ENCODE results near the gene ADGRD2. TPM values are rescaled to one million over a fixed set of nuclear protein-coding genes. Genes with fewer than 3 reads are reported as not detected.

The ADGRD2 gene
- total RNA-seq, 1 experiment from 2014 or later: not detected

DNA sequence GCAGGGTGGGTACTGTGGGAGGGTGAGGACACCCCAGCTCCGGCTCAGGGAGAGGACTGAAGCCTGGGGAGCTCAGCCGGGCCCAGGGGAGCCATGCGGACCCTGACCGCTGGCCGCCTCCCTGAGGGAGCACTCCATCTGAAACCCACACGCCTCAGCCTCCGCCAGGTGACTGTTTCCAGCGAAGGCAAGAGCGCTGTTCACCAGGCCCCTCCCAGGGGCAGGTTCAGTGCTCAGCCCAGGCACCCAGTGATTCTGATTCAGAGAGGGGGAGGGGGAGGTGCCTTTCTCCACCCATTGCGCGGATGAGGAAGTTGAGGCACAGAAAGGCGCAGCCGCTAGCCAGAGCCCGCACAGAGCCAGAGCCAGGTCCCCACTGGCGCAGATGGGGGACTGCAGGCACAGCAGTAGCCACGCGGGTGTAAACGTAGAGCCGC lies 27.0 kb downstream of the ADGRD2 start:
- Histone ChIP-seq H3K4me1 (ENCODE audit: insufficient read depth, low read length) (no peaks in the 10 kb centered on the region), H3F3A (ENCODE audit: low read length, unreplicated experiment) (no peaks in the 10 kb centered on the region), H3K27ac (ENCODE audit: low read length) (no peak overlapping the region), H3K27me3 (ENCODE audit: low read length) (no peaks in the 10 kb centered on the region), H2AFZ (ENCODE audit: low read length) (no peak overlapping the region), H3K4me2 (ENCODE audit: low read length) (no peak overlapping the region), H3K79me2 (ENCODE audit: low read length) (no peaks in the 10 kb centered on the region), H4K20me1 (ENCODE audit: low read length) (no peaks in the 10 kb centered on the region), H3K9me3 (ENCODE audit: low read length) (no peaks in the 10 kb centered on the region), H3K9ac (ENCODE audit: low read length) (no peak overlapping the region), H3K4me3 (ENCODE audit: low read length) (no peak overlapping the region), H3K36me3 (ENCODE audit: low read depth, low read length) (no peaks in the 10 kb centered on the region), H3K9me2 (replicated peaks; ENCODE audit: low read length) (no peaks in the 10 kb centered on the region)
- ChIA-PET CTCF (no interaction called here), POLR2A (ENCODE audit: unreplicated experiment) (no interaction called here)
- TF ChIP-seq, protein P1, sequence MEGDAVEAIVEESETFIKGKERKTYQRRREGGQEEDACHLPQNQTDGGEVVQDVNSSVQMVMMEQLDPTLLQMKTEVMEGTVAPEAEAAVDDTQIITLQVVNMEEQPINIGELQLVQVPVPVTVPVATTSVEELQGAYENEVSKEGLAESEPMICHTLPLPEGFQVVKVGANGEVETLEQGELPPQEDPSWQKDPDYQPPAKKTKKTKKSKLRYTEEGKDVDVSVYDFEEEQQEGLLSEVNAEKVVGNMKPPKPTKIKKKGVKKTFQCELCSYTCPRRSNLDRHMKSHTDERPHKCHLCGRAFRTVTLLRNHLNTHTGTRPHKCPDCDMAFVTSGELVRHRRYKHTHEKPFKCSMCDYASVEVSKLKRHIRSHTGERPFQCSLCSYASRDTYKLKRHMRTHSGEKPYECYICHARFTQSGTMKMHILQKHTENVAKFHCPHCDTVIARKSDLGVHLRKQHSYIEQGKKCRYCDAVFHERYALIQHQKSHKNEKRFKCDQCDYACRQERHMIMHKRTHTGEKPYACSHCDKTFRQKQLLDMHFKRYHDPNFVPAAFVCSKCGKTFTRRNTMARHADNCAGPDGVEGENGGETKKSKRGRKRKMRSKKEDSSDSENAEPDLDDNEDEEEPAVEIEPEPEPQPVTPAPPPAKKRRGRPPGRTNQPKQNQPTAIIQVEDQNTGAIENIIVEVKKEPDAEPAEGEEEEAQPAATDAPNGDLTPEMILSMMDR (conservative IDR thresholded peaks at IDR 0.05; ENCODE audit: low read depth, low read length): no peak
- TF ChIP-seq EZH2phosphoT487 (IDR thresholded peaks at IDR 0.05; ENCODE audit: borderline replicate concordance, low read length) (no peak), EZH2 (IDR thresholded peaks at IDR 0.05; ENCODE audit: low read length, unreplicated experiment) (no peak)
- ATAC-seq (no peak), DNase-seq (no peak)
- intact Hi-C loops (cut with micrococcal nuclease): no loop called here
- no TSS peak for BruUV-seq (replicated peaks)

DNA sequence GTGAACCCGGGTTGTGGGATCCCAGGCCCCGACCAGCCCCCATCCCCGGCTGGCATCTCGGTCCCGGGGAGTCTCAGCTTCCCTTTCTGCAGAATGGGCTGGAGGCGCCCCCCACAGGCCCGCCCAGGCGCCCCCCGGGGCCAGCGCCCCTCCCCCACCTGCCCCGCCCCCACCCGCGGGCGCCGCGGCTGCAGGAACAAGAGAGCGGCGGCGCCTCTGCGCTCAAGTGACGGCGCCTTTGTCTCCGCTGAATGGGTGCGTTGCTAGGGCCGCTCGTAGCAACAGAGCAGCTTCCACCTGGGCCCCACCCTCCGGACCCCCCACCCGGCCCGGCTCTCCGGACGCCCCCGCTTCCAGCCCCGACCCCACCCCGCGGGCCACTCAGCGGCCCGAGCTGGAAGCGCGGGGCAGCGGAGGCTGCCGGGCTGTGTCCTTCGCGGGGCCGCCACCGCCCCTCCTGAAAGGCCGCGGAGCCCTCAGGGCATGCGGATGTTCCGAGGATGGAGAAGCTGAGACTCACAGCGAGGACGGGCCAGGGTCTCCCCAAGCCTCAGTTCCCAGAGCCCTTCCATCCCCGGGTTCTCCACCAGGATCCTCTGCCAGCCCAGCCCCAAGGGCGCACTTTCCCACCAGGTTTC lies 27.5 kb downstream of the ADGRD2 start:
- DNase-seq (no peak), ATAC-seq (no peak)
- intact Hi-C loops (cut with micrococcal nuclease): no loop called here
- H3K4me3 ChIP-seq (ENCODE audit: low read length): no peak overlapping the region
- H3K9me2 ChIP-seq (replicated peaks; ENCODE audit: low read length): no peaks in the 10 kb centered on the region
- H3K4me2 ChIP-seq (ENCODE audit: low read length): no peak overlapping the region
- no TSS peak for BruUV-seq (replicated peaks)
- H3K4me1 ChIP-seq (ENCODE audit: insufficient read depth, low read length): no peaks in the 10 kb centered on the region
- H3K27ac ChIP-seq (ENCODE audit: low read length): no peak overlapping the region
- H3K9me3 ChIP-seq (ENCODE audit: low read length): no peaks in the 10 kb centered on the region
- H3K36me3 ChIP-seq (ENCODE audit: low read depth, low read length): no peaks in the 10 kb centered on the region
- H2AFZ ChIP-seq (ENCODE audit: low read length): no peak overlapping the region
- no peaks in the 10 kb centered on the region for H3K27me3 ChIP-seq (ENCODE audit: low read length)
- no peak overlapping the region for H3K9ac ChIP-seq (ENCODE audit: low read length)
- H4K20me1 ChIP-seq (ENCODE audit: low read length): no peaks in the 10 kb centered on the region
- H3K79me2 ChIP-seq (ENCODE audit: low read length): no peaks in the 10 kb centered on the region
- H3F3A ChIP-seq (ENCODE audit: low read length, unreplicated experiment): no peaks in the 10 kb centered on the region
- ChIA-PET POLR2A (ENCODE audit: unreplicated experiment) (no interaction called here), CTCF (no interaction called here)
- TF ChIP-seq EZH2phosphoT487 (IDR thresholded peaks at IDR 0.05; ENCODE audit: borderline replicate concordance, low read length) (no peak), EZH2 (IDR thresholded peaks at IDR 0.05; ENCODE audit: low read length, unreplicated experiment) (no peak)
- TF ChIP-seq, protein P1 (conservative IDR thresholded peaks at IDR 0.05; ENCODE audit: low read depth, low read length): no peak

DNA sequence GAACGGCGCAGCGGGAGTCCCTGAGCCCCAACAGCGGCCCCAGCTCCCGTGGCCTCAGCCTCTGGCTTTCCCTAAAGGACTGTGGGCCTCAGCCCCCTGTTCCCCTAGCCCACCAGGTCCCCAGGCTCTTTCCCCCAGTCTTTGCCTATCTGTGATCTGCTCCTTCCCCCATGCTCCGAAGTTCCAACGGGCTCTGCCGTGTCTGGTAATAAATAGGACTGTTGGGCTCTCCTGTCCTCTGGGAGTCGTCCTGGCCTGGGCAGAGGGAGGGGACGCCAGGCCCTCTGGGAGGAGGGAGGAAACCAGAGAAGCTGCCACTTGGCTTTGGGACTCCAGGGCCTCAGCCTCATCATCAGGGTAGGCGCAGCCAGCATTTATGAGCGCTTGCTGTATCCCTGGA lies 28.1 kb downstream of the ADGRD2 start:
- Histone ChIP-seq H3K9me3 (ENCODE audit: low read length) (no peaks in the 10 kb centered on the region), H3F3A (ENCODE audit: low read length, unreplicated experiment) (no peaks in the 10 kb centered on the region), H3K4me3 (ENCODE audit: low read length) (no peak overlapping the region), H3K4me1 (ENCODE audit: insufficient read depth, low read length) (no peaks in the 10 kb centered on the region), H4K20me1 (ENCODE audit: low read length) (no peaks in the 10 kb centered on the region), H3K9me2 (replicated peaks; ENCODE audit: low read length) (no peaks in the 10 kb centered on the region), H2AFZ (ENCODE audit: low read length) (no peak overlapping the region), H3K27me3 (ENCODE audit: low read length) (no peaks in the 10 kb centered on the region), H3K4me2 (ENCODE audit: low read length) (no peak overlapping the region), H3K79me2 (ENCODE audit: low read length) (no peaks in the 10 kb centered on the region), H3K9ac (ENCODE audit: low read length) (no peak overlapping the region), H3K27ac (ENCODE audit: low read length) (no peak overlapping the region), H3K36me3 (ENCODE audit: low read depth, low read length) (no peaks in the 10 kb centered on the region)
- DNase-seq (no peak), ATAC-seq (no peak)
- BruUV-seq (replicated peaks): no TSS peak
- intact Hi-C loops (cut with micrococcal nuclease): no loop called here
- ChIA-PET CTCF (no interaction called here), POLR2A (ENCODE audit: unreplicated experiment) (no interaction called here)
- TF ChIP-seq EZH2phosphoT487 (IDR thresholded peaks at IDR 0.05; ENCODE audit: borderline replicate concordance, low read length) (no peak), EZH2 (IDR thresholded peaks at IDR 0.05; ENCODE audit: low read length, unreplicated experiment) (no peak)
- TF ChIP-seq, protein P1 (conservative IDR thresholded peaks at IDR 0.05; ENCODE audit: low read depth, low read length): no peak

All from PC-3 (cell line).